Measurements from ENCODE around the gene RAB39A.

RAB39A gene

GRCh38 chr11:107962181-107962580 lies 33.9 kb downstream of the RAB39A start:
- no peak for DNase-seq (ENCODE audit: low read depth)

GRCh38 chr11:107963091-107963490 lies 34.8 kb downstream of the RAB39A start:
- DNase-seq (ENCODE audit: low read depth): no peak

GRCh38 chr11:107969219-107969618 lies 41.0 kb downstream of the RAB39A start:
- no peak for DNase-seq (ENCODE audit: low read depth)

DNA sequence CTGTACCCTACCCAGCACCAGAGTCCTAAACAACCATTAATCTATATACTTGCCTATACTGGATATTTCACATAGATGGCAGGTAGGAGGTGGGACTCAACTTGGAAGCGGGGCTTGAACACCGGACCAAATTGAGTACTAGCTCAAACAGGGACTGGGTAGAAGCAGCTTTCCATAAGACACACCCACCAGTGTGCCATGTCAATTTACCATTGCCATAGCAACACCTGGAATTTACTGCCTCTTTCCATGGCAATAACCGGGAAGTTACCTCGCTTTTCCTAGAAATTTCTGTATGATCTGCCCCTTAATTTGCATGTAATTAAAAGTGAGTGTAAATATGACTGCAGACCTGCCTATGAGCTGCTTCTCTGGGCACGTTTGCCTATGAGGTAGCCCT lies 41.8 kb downstream of the RAB39A start:
- no peak for DNase-seq (ENCODE audit: low read depth)

GRCh38 chr11:107973641-107974040 lies 45.4 kb downstream of the RAB39A start:
- DNase-seq (ENCODE audit: low read depth): no peak

DNA sequence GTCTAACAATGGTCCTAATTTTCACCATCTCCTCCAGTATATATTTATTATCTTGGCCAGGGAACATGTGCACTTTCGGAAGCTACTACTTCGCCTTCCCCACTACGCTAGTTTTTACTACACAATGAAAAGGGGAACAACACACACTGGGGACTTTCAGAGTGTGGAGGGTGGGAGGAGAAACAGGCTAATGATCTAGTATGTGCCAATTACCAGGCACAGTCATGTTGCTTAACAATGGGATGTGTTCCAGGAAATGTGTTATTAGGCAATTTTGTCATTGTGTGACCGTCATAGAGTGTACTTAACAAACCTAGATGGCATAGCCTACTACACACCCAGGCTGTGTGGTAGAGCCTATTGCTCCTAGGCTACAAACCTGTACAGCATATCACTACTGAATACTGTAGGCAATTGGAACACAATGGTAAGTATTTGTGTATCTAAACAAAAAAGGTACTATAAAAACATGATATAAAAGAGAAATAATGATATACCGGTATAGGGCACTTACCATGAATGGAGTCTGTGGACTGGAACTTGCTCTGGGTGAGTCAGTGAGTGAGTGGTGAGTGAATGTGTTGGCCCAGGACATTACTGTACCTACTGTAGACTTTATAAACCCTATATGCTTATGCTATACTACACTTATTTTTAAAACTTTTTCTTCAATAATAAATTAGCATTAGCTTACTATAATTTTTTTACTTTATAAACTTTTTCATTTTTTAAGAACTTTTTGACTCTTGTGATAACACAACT lies 60.3 kb downstream of the RAB39A start:
- DNase-seq (ENCODE audit: low read depth): no peak

- no peak for DNase-seq (ENCODE audit: low read depth)
Observed at GRCh38 chr11:107991868-107992414, 63.7 kb downstream of the RAB39A start.

DNA sequence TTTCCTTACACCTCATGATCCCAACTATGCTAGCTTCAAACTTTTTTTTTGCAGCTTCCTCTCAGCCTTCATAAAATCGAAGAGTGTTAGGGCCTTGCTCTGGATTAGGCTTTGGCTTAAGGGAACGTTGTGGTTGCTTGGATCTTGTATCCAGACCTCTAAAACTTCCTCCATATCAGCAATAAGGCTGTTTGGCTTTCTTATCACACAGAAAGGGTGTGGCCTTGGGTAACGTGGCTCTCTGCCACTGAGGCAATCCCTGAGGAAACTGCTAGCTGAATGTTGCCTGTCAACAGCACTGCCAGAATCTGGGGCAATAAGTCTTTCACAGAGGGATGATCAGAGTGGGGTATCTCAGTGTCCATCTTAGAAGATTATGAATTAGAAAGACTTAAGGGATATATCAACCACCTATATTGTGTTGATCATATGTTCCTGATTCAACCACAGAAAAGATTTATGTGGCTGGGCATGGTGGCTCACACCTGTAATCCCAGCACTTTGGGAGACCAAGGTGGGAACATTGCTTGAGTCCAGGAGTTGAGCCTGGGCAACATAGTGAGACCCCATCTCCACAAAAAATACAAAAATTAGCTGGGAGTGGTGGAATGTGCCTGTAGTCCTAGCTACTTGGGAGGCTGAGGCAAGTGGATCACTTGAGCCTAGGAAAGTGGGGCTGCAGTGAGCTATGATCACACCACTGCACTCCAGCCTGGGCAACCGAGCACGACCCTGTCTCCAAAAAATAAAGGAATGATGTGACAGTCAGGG lies 67.9 kb downstream of the RAB39A start:
- DNase-seq (ENCODE audit: low read depth): no peak

DNA sequence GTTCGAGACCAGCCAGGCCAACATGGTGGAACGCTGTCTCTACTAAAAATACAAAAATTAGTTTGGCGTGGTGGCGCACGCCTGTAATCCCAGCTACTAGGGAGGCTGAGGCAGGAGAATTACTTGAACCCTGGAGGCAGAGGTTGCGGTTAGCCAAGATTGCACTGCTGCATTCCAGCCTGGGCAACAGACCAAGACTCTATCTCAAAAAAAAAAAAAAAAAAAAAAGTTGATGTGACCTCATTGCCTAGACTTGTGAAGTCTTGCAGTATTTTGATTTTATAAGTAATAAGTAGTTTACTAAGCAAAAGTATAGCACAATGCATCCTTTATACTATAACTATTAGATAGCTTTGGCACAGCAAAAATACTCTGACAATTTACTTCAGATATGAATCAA lies 70.5 kb downstream of the RAB39A start:
- DNase-seq (ENCODE audit: low read depth): no peak

DNA sequence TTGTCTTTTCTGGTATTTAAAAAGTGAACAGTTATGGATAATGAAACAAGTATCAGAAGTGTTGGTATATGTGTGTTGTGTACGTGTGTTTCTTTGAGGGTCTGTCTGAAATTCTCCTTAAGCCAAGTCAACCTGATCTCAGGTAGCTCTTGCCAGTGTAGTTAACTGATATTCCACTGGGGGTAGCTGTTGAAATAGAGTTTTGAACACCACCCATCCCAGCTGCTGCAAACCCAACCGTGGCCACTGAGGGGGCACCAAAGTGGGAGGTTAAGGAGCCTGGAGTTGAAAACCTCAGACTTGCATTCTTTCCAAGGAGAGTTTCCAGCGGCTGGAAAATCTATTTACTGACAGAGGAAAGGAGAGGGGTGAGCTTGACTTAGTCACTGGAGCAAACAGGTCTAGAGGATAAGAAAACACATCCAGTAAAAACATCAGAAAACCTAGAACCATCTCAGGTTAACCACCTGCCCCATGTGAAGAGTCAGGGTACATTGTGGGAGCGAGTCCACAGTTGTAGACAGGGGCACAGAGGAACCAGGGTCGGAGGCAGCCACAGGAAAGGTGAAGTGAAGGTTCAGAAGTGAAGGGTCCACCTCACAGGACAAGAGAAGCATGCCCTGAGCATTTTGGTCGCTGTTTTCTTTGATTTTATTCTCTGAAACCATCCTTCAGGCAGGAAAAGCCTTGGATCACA lies 71.7 kb downstream of the RAB39A start:
- no peak for DNase-seq (ENCODE audit: low read depth)

GRCh38 chr11:108002476-108002875 lies 74.2 kb downstream of the RAB39A start:
- no peak for DNase-seq (ENCODE audit: low read depth)

DNA sequence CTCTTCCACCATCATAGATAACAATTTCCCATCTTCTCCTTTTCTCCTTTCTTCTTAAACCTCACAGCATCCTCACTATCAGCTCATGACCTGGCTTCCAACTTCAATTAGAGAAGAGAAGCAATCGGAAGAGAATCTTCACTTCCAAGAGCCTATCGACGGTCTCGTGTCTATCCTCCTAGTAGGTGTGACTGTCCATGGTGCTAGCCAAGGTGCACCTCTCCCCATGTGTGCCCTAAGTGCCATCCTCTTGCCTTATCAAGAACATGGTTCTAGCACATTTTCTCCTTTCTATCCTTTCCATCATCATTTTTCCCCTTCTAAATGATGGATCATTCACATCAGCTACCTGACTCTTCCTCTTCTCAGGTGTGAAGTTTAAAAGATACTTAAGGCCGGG lies 75.4 kb downstream of the RAB39A start:
- no peak for DNase-seq (ENCODE audit: low read depth)

DNA sequence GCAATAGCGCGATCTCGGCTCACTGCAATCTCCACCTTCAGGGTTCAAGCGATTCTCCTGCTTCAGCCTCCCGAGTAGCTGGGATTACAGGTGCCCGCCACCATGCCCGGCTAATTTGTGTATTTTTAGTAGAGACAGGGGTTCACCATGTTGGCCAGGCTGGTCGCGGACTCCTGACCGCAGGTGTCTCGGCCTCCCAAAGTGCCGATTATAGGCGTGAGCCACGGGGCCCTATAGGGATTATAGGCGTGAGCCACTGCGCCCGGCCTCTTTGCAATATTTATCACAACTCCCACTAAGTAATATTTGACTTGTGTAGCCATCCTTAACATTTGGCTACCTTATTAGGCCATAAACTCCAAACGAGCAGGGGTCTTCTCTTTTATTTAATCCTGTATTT lies 79.6 kb downstream of the RAB39A start:
- DNase-seq (ENCODE audit: low read depth): no peak

- peak; percentile 76 for DNase-seq (ENCODE audit: low read depth)
Observed at GRCh38 chr11:108008656-108009496, 80.6 kb downstream of the RAB39A start, which contains the start of gene CUL5. Gene CUL5 (plus strand): TSS chr11:108008898. CDS start chr11:108009349, 451 bp downstream.

DNA sequence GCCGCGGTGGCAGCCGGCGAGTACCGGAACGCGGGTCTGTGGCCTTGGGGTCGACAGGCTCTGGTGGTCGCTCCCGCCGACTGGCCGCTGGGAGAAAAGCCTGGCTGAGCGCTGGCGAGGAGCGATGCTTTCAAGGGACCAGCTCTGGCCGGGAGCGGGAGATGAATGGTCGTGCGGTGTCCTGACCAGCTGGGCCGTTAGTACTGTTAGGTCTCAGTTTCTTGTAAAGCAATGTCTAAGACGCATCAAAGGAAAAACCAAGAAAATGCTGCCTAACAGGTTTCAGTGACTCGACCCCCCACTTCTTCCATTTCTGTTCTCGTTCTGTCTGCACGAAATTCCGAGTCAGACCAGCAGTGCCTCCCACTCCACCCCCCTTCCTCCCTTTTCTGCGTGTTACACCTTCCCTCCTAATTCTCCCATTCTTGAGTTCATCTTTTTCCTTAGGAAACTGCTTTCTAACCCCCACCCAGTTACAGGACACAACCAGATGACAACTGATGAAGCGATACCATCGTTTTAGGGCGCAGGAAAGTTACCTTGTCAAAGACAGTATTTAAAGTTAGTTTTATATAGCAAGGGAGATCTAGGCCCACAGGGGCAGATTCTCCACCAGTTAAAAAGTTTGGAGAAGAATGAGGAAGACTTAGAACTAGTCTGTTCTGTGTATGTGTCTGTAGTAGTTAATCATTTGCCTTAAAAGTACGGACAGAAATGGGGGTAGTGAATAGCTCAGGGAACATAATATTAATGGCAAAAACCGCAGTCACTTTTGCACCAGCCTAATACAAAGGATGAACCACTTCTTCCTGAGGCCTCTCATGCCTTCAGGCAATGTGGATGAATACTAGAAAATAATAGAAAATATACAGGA lies 81.5 kb downstream of the RAB39A start:
- no peak for DNase-seq (ENCODE audit: low read depth)

GRCh38 chr11:108012139-108012725 lies 84.0 kb downstream of the RAB39A start:
- no peak for DNase-seq (ENCODE audit: low read depth)
